Measurements from ENCODE around the gene NOD2.

DNA sequence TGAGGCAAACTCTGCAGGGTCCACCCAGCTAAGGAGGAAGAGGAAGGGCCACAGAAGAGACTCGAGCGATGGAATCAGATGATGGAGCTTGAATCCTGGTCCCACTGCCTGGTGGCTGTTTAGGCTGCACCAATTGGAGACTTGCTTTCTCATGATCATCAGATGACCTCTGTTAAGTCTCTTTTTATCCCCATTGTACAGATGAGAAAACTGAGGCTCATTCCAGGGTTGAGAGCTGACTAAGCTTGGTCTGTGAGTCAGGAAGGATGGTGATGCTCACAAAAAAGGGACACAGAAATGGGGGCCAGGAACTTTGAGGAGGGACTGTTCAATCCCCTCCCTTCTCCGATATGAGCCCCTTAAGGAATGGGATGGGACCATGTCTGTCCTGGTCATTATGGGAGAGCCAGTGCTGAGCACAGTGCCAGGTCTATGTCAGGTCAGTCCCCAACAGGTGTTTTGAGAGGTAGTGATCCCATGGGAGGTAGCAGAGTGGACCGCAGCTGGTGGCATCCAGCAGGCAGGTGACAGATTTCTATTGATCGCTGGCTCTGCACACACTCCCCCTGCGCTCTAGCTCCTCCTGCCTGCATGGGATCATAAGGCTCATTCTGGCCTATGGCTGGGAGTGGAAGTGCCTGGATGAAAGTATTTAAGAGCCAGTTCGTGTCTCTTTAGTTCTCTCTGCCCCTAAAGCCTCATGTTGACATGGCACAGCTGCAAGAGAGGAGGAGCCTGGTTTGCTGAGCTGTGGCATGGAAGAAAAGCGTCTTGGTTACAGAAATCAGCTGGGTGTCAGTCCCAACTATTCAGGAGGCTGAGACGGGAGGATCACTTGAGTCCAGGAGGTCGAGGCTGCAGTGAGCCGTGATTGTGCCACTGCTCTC lies 39.5 kb upstream of the NOD2 start:
- TF ChIP-seq, protein P1, sequence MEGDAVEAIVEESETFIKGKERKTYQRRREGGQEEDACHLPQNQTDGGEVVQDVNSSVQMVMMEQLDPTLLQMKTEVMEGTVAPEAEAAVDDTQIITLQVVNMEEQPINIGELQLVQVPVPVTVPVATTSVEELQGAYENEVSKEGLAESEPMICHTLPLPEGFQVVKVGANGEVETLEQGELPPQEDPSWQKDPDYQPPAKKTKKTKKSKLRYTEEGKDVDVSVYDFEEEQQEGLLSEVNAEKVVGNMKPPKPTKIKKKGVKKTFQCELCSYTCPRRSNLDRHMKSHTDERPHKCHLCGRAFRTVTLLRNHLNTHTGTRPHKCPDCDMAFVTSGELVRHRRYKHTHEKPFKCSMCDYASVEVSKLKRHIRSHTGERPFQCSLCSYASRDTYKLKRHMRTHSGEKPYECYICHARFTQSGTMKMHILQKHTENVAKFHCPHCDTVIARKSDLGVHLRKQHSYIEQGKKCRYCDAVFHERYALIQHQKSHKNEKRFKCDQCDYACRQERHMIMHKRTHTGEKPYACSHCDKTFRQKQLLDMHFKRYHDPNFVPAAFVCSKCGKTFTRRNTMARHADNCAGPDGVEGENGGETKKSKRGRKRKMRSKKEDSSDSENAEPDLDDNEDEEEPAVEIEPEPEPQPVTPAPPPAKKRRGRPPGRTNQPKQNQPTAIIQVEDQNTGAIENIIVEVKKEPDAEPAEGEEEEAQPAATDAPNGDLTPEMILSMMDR (IDR thresholded peaks at IDR 0.05) = no peak
- no peak for TF ChIP-seq POLR2A (IDR thresholded peaks at IDR 0.05)
